GM21423 (cell line): ENCODE data around the gene DDX1.

Experiments used
- ATAC-seq: cut with Tn5 transposase; IDR thresholded peaks from one replicate; pipeline ENCODE4 v1.9.1; 2021; ENCODE audit warnings: mild to moderate bottlenecking, moderate library complexity; ENCODE audit not compliant: unreplicated experiment

DDX1 gene

DNA sequence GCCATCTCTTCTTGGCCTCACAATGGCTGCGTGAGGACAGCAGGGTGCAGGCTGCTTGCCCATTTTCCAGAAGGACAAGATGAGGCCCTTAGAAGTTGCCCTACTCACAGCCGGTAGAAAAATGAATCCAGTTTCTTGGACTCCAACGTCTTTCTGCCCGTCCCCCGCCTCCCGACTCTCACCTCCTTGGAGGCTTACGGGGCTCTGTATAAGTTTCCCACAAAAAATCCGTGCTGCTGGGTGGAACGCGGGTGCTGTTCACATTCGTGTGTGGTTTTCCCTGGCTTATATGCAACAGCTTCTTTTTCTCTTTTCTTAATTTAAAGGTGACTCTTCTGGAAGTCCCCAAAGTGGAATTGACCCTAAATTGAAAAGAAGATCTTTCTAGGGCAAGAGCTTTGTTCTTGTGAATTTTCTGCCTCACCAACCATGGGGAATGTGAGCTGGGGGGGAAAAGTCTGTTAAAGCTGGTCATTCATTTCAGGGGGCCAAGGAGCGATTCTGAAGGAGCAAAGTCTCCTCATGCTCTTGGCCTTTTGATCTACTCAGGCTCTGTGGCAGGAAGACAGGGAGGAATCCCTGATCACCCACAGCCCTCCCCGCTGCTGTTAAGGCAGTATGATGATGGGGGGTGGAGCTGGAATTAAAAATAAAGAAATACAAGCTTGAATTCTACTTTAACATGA is 51.3 kb downstream of the DDX1 start:
- ATAC-seq: no peak

DNA sequence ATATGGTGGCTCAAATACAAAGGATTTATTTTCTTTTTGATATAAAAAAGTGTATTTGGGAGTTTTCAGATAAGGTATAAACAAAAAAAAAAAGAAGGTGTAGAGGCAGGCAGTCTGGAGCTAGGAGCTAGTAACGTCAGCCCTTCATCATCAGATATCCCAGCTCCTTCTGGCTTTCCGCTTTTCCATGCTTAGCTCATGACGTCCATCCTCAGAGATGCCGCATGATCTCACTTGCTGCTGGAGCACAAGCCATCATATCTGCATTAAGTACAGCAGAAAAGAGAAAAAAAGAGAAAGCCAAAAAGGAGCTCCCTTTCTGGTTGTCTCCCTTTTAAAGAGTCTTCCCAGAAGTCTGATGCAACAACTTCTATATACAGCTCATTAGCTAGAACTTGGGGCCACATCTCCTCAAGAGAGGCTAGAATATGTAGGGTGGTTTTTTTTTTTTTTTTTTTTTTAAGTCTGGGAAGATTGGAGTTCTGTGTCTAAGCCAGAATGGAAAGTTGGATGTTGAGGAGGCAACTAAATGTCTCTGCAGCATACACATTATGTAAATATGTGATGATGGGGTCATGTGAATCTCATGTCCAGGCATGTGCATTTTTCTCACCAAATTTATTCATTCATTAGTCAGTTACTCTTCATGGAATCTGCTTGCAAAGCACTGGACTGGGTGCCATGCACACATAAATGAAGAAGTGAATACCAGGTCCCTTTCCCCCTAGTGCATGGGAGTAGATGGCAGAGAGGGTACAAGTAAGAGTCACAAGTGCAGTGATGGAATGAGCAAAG is 52.3 kb downstream of the DDX1 start:
- ATAC-seq: no peak

DNA sequence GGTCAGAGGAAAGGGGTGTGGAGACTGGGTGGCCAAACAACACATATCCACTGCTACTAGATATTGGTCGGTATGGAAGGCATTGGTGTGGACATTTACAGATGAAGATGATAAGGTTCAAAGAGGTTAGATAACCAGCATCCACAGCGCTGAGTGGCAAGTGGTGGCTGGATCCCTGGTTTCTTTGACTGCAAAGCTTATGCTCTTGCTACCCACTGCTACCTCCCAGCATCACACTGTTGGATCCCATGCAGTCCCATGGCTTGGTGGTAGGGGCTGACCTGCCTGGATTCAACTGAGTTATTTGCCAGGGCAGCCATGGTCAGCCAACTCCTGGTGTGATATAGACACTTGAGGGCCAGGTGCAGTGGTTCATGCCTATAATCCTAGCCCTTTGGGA is 53.6 kb downstream of the DDX1 start:
- no peak for ATAC-seq

DNA sequence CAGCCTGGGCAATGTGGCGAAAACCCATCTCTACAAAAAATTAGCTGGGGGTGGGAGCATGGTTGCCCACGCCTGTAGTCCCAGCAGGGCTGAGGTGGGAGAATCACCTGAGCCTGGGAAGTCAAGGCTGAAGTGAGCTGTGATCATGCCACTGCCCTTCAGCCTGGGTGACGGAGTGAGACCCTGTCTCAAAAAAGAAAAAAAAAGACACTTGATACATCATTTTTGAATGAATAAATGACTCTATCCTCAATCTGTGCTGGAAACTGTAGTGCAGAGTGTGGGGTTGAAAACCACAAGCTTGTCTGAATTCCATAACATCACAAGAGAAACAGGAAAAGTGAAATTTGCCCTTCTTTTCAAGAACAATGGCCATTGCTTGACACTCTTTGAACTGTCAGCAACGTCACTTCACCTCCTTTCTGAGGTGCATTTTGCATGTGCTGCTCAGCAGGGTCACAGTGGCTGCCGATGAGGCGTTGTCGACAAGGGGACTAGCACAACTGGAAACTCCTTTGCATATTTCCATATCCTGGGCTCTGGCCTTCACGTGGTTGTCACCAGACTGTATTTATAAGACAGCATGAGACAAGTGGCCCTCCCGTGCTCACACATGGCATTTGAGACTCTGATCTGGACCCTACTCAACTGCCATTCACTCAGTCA is 54.2 kb downstream of the DDX1 start:
- no peak for ATAC-seq

DNA sequence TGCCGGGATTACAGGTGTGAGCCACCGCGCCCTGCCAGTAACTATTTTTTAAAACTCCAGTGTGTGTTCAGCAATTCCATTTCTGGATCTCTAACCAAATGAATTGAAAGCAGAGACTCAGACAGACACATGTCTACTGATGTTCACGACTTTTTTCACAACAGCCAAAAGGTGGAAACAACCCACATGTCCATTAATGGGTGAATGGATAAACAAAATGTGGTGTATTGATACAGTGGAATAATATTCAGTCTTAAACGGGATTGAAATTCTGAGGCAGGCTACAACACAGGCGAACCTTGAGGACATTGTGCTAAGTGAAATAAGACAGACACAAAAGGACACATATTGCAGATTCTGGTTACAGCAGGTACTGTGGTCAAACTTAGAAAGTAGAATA is 55.0 kb downstream of the DDX1 start:
- ATAC-seq: no peak

DNA sequence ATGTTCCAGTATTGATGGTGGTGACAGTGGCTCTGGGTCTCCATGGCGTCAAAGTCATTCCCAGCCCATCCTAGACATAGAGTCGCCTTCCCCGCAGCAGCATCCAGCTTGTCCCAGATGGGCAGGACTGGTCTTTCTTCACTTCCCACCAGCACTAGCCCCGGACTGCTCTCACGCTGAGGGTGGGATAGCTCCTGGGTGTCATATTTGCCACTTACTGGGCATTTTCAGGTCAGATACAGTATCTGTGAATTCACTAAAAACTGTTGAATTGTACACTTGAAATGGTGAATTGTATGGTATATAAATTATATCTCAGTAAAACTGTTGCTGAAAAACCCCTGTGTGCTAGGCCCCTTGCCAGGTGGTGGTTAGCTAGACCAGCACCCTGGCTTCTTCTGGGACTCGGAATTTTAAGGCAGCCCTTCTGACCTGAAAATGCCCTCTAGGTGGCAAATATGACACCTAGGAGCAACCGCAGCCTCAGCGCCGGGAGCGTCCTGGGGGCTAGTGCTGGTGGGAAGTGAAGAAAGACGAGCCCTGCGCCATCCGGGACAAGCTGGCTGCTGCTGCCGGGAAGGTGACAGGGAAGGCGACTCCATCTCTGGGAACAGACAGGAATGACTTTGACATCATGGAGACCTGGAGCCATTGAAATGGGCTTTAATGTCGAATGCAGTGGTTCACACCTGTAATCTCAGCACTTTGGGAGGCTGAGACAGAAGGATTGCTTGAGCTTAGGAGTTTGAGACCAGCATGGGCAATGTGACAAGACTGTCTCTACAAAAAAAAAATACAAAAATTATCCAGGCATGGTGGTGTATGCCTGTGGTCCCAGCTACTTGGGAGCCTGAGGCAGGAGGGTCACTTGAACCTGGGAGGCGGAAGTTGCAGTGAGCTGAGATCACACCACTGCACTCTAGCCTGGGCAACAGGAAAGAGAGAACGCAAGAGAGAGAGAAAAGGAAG is 56.2 kb downstream of the DDX1 start:
- no peak for ATAC-seq

DNA sequence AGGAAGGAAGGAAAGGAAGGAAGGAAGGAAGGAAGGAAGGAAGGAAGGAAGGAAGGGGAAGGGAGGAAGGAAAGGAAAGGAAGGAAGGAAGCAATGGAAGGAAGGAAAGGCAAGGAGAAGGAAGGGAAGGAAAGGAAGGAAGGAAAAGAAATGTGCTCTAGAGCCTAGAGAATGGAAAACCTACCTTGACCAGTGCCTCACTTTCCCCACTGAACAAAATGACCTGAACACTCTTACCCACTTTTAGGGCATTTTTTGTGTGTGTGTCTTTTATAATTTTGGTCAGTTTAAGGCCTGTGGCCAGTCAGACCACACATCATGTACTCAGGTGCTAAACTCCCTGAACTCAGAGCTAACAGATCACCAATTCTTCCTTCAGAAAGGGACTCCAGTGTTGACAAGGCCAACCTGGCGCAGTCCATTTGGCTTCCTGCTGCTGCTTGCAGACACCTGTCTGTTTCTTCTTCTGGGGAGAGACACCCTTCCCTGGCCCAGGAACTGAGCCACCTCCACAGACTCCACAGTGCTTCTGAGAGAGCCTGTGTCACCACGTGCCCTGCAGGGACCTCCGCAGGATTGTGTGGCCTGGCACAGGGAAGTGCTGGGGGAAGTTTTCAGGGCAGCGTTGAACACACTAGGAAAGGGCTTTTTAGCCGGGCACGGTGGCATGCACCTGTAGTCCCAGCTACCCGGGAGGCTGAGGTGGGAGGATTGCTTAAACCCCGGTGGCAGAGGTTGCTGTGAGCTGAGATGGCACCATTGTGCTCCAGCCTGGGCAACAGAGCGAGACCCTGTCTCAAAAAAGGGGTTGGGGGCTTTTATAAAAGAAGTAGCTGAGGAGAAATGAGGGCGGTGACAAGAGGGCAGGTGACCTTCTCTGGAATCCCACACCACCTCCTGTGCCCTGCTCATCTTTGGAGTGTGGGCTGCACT is 57.2 kb downstream of the DDX1 start:
- no peak for ATAC-seq

DNA sequence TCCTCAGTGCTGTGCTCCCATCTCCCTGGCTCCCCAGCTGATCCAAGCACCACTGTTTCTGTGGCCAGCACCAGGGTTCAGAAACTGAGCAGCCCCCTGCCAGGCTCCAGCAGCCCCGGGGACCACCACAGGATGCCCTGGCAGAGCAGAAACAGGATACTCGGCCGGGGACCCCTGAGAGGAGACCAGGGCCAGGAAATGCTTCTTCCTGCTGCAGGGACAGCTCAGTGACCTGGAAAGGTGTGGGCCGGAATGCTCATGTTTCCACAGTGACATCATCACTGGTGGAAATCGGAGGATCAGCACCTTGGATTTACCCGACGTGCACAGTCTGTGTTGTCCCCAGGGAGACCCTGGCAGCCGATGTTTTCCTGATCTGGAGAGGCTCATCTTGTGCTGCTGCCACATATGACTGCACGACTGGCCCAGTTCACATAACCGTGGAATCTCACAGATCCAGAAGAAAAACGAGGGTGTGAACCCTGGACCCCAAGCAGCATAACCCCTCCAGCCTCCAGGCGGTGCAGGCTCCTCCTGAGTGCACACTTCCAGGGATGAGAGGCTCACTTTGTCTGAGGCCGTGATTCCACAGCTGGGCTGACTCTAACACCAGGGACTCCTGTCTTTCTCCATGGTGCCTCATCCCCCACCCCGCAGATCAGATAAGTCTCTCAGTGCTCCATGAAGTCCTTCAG is 58.0 kb downstream of the DDX1 start:
- ATAC-seq: no peak

DNA sequence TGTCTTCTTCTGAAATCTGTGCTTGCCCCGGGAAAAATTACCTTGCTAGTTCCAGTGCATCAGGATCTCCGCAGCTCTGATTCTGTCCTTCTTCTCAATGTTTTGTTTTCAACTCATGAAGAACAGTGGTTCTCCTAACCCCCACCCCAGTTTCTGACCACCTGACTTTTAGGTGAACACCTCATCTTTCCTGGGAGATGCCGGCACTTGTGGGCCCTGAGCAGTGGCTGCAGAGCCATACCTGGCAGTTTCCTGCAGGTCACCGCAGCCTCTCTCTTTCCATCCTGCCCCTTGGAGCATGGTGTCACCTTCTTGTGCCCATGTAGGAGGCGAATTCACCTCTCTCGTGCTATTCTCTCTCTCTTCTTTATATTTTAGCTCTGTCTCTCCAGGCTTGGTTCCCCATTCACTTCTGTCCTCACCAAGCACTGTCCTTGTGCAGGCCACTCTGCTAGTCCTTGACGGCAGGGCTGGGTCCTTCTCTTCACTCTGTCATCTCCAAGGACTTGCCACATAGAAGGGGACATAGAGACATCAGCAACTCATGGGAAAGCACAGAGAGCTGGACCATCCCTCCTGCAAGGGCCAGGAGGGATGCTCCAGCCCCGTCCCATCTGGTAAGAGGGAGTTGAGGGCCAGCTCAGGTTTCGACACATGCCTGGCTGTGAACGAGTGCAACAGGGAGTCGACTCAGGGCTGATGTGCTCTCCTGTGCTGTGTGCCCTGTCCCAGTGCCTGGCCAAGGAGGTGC is 59.1 kb downstream of the DDX1 start:
- no peak for ATAC-seq

DNA sequence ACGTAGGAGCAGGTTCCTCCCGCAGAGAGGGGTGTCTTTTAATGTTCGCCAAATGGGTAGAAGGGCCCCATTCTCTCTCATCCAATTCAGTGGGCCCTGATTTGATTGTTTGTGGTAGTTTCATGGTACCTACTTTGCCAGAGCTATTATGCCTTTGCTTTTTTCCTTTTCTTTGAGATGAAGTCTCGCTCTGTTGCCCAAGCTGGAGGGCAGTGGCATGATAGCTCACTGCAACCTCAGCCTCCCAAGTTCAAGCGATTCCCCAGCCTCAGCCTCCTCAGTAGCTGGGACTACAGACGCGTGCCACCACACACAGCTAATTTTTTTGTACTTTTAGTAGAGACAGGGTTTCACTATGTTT is 59.7 kb downstream of the DDX1 start:
- ATAC-seq: no peak

DNA sequence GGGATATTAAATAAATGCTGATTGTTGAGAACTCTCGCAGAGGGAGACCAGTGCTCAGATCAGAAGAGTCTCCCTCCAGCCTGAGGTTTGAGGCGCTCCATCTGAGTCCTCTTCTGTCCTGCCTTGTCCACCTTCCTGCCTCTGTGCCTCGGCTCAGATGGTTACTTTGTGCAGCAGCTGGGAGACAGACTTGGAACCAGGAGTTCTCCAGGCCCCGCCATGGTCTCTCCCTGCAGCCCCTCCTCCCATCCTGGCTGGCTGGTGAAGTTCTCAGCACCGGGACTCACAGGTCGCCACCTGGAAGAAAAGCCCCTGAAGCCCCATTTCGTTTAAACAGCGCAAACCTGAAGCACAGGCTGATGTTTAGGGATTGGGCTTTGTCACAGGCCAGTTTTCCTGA is 60.6 kb downstream of the DDX1 start:
- no peak for ATAC-seq

DNA sequence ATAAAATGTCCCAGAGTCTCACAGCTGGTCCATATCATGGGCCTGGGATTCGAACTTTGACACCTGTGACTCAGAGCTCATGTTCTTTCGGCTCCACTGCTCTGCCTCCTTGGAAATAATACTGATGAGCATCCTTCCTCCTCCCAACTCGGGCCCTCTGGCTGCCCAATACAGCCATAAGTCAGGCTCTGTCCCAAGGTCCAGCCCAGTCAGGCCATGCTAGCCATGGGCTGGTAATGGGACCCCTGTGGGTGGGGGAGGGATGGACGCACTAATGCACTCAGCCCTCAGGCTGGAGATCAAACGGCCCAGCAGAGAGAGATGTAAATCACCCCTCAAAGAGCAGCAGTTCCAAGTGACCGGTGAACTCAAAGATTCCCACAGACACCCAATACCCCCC is 61.1 kb downstream of the DDX1 start:
- no peak for ATAC-seq

DNA sequence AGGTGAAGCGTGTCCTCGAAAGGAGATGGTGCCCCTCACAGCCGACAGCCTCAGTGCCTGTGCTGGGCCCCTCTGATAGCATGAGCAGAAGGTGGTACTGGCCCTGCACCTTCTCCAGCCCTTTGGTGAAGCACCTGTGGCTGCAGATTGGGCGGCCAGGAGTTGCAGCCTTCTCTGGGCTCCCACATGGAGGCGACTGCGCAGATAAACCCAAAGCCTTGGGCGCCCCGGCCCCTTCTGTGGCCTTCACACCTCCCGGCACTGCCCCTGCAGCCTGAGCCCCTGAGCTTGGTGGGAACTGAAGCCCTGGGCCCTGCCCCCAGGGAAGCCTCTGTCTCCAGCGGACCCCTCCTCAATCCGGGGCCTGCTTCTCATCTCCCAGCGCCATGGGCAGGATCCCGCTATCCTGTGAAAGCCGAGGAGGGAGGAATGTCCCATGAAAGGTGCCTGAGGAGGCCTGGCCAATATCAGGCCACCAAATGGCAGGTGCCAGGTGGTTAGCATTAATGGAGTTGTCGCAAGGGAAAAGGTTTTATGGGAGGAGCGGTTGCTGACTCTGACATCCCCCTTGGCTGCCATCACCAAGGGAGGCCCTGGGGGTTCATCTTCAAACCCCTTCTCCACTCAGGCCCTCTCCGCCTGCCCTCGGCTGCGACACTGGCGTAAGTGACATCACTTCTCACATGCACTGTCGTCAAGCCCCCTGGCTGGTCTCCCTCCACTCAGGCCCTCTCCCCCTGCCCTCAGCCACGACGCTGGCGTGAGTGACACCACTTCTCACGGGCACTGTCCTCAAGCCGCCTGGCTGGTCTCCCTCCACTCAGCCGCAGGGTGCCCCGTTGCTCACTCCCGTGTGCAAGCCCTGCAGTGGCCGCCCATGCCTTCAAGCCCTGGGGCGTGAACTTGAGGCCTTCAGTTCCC is 62.4 kb downstream of the DDX1 start:
- ATAC-seq: no peak

DNA sequence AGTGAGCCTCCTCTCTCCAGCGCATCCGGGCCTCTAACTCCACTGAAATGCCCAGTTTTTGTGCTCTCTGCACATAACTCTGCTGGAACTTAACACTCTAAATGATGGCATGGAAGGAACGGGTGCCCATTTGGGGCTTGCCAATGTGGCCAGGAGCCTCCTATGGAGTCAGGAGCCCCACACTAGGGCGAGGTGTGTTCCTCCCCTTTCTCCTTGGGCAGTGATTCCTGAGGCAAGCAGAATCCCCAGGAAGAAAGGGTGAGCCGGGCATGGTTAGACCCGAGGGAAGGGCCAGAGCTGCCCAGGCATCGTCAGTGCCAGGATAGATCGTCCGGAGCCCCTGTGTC is 63.0 kb downstream of the DDX1 start:
- ATAC-seq: no peak

DNA sequence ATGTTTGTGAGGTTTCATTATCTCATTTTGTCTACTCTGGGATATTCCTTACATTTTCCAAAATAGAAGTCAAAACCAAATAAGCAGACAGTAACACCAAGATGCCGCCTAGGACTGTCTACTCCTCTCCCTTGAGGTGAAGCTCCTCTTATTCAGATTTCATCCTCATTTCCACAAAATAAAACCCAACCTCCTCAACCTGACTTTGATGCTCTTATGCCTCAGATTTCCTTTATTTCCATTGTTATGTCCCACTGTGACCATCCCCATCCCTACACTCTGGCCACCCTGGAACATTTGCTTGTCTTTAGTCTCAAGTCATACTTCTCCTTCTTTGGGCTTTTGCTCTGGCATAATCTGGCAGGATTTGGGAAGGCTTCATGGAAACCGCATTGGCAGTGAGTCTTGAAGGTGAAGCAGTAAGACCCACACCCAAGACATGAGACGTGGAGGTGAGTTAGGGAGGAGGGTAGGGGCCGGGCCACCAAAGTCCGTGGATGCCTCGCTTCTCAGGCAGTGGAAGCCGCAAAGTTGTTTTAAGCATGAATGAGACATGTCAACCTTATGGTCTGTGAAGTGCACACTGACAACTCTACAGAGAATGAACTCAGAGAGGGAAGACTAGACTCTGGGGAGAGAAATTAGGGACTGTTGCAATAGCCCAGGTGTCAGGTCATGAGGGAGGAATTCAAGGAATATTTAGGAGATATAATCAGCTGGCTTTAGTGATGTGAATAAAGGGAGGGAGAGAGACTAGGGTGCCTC is 63.6 kb downstream of the DDX1 start:
- ATAC-seq: no peak

DNA sequence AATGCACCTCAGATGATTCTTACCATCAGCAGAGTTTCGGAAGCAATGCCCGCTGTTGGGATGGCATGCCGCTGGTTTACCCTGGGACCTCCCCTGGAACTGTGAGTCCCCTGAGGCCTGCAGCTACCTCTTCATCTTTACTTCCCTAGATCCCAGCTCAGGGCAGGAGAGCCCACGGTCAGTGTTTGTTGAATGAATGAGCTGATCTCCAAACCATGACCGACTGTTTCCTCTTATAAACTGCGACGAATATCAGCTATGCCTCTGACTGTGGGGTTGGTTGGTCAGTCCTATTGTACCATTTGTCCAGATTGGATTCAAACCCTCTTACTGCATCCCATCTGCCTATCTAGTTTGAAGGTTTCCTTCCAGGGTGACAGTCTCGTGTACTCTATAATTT is 64.4 kb downstream of the DDX1 start:
- ATAC-seq: no peak

DNA sequence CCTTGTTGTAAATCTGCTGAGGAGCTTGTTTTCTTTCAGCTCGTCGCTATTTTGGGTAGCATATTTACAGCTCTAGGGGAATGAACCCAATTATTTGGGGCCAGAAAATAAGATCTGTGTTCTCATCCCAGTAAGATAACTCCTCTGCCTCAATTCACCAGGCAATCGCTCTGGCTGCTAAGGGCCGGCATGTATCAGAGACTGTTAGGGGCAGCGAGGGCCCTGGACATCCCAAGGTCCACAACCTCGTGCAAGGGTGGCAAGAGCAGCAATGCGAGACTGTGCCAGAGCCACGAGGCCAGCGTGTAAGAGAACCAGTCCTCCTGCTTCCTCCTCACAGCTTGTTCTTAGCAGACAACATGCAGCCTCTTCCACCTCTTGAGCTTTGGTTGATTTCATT is 66.1 kb downstream of the DDX1 start:
- ATAC-seq: no peak
